ENCODE data around the gene ZIC3. TPM values are rescaled to one million over a fixed set of nuclear protein-coding genes. Genes with fewer than 3 reads are reported as not detected.

The ZIC3 gene
- total RNA-seq, result not detected

GRCh38 chrX:137565921-137566745 is at the start of gene ZIC3:
Gene ZIC3 (plus strand): TSS chrX:137566127. CDS start chrX:137566692, 565 bp downstream.
- H3K36me3 ChIP-seq, result no peaks in the 10 kb centered on the region
- DNase-seq, result peak in 1 of 2 donors; percentile 36

DNA sequence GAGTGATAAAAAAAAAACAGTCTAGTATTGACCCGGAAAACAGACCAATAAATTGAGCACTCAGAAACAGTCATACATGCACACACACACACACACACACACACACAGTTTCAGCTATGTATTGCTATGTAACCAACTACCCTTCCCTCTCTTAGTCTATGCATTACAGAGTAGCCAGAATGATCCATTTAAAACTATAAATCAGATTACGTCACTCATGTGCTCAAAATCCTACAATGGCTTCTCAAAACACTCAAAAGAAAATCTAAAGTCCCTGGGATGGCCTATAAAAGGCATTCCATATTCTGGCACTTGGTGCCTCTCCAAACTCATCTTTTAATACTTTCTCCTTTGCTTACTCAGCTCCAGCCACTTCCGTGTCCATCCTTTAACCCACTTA is 46.5 kb upstream of the ZIC3 start:
- peaks cover 0 to 6% of the 10 kb centered on the region in 2 donors for H3K27me3 ChIP-seq
- H3K4me3 ChIP-seq, result no peak overlapping the region
- intact Hi-C loops (cut with DNase I; ENCODE audit: low total_unique reads), result no loop called here
- H3K9me3 ChIP-seq, result no peaks in the 10 kb centered on the region
- H3K36me3 ChIP-seq, result no peaks in the 10 kb centered on the region
- H3K4me1 ChIP-seq, result no peaks in the 10 kb centered on the region
- DNase-seq, result no peak
- TF ChIP-seq CTCF (IDR thresholded peaks at IDR 0.05) (no peak), POLR2A (IDR thresholded peaks at IDR 0.05) (no peak)
- no peak overlapping the region for H3K27ac ChIP-seq

More at GRCh38 chrX:137565921-137566745, at the start of gene ZIC3:
- TF ChIP-seq CTCF (IDR thresholded peaks at IDR 0.05), result no peak
- TF ChIP-seq POLR2A (IDR thresholded peaks at IDR 0.05), result no peak
- no peaks in the 10 kb centered on the region for H3K4me1 ChIP-seq
- peaks cover 4 to 70% of the 10 kb centered on the region in 2 donors for H3K27me3 ChIP-seq
- intact Hi-C loops (cut with DNase I; ENCODE audit: low total_unique reads), result no loop called here
- peak within 1 kb of the TSS; percentile 13 to 43 for H3K4me3 ChIP-seq
- no peak within 1 kb of the TSS for H3K27ac ChIP-seq
- no peaks in the 10 kb centered on the region for H3K9me3 ChIP-seq

GRCh38 chrX:137545711-137546651 is 19.9 kb upstream of the ZIC3 start:
- no peak for DNase-seq
- H3K27me3 ChIP-seq, result peaks cover 2 to 38% of the 10 kb centered on the region in 2 donors
- intact Hi-C loops (cut with DNase I; ENCODE audit: low total_unique reads), result no loop called here
- no peak overlapping the region for H3K27ac ChIP-seq
- H3K9me3 ChIP-seq, result no peaks in the 10 kb centered on the region
- H3K36me3 ChIP-seq, result no peaks in the 10 kb centered on the region
- no peaks in the 10 kb centered on the region for H3K4me1 ChIP-seq
- TF ChIP-seq POLR2A (IDR thresholded peaks at IDR 0.05), result no peak
- no peak for TF ChIP-seq CTCF (IDR thresholded peaks at IDR 0.05)
- no peak overlapping the region for H3K4me3 ChIP-seq

- Histone ChIP-seq H3K4me1 (no peaks in the 10 kb centered on the region), H3K27me3 (peaks cover 2 to 42% of the 10 kb centered on the region in 2 donors), H3K27ac (no peak overlapping the region), H3K36me3 (no peaks in the 10 kb centered on the region), H3K4me3 (no peak overlapping the region), H3K9me3 (no peaks in the 10 kb centered on the region)
- intact Hi-C loops (cut with DNase I; ENCODE audit: low total_unique reads), result no loop called here
- TF ChIP-seq POLR2A (IDR thresholded peaks at IDR 0.05) (no peak), CTCF (IDR thresholded peaks at IDR 0.05) (no peak)
- DNase-seq, result no peak
Measured at GRCh38 chrX:137547291-137547690, 18.6 kb upstream of the ZIC3 start.
